Stomach (tissue), 4 donors: ENCODE results near the gene SEC23A.

ENCODE experiments used
- CTCF ChIP-seq, 7 experiments: fragments of 450-650 bp in 4 of 7; fragments of 200-600 bp in 3 of 7; sonication (generic) in 3 of 7; IDR thresholded peaks; one replicate each; pipeline ENCODE4 v1.5.1; 2016 to 2019; ENCODE audit warnings: antibody characterized with exemption in 7 of 7, control low read depth in 2 of 7, mild to moderate bottlenecking in 1 of 7
- POLR2AphosphoS5 ChIP-seq, 3 donors: sonication (generic); formaldehyde crosslinking; IDR thresholded peaks; one replicate each; pipeline ENCODE4 v1.6.1; 2016; ENCODE audit warnings: antibody characterized with exemption in 3 of 3

GRCh38 chr14:39043352-39043943, 59.6 kb downstream of the SEC23A start:
- TF ChIP-seq POLR2AphosphoS5 (IDR thresholded peaks at IDR 0.05) (no peak), CTCF (IDR thresholded peaks at IDR 0.05) (no peak)
